ENCODE measurements around the gene HSPBP1. TPM values are rescaled to one million over a fixed set of nuclear protein-coding genes. Genes with fewer than 3 reads are reported as not detected.

The HSPBP1 gene
- total and polyA plus RNA-seq, 2 of the 4 experiments (the other 2 are of a cell fraction) = 21.0 to 43.2 TPM

GRCh38 chr19:55230329-55230728 is 49.6 kb downstream of the HSPBP1 start:
- H3K27me3 ChIP-seq (ENCODE audit: control insufficient read depth, insufficient read depth, low read length) = no peaks in the 10 kb centered on the region
- H3K4ac ChIP-seq (ENCODE audit: low read depth, low read length) = no peak overlapping the region
- no peak overlapping the region for H2AFZ ChIP-seq (replicated peaks; ENCODE audit: low read length, poor library complexity)
- H4K8ac ChIP-seq (ENCODE audit: low read depth in 2 of 2, low read length in 2 of 2) = no peak overlapping the region
- peaks cover 21% of the 10 kb centered on the region for H4K20me1 ChIP-seq (ENCODE audit: insufficient read depth, low read length)
- no peak overlapping the region for H2AK5ac ChIP-seq (ENCODE audit: low read depth, low read length)
- BruUV-seq (replicated peaks) = no TSS peak
- no peak overlapping the region for H3K23ac ChIP-seq (ENCODE audit: low read depth, low read length)
- H3K4me2 ChIP-seq (ENCODE audit: low read depth, low read length) = no peak overlapping the region
- H3K36me3 ChIP-seq (ENCODE audit: control insufficient read depth, insufficient read depth, low read length) = peaks cover 53% of the 10 kb centered on the region
- H3K4me1 ChIP-seq (ENCODE audit: control insufficient read depth, insufficient read depth, low read length) = no peaks in the 10 kb centered on the region
- no peak for TF ChIP-seq NFE2L2 (IDR thresholded peaks at IDR 0.05; ENCODE audit: low read depth, low read length)
- TF ChIP-seq ELK1 (IDR thresholded peaks at IDR 0.05; ENCODE audit: borderline replicate concordance, low read depth, low read length) = no peak
- TF ChIP-seq MAZ (IDR thresholded peaks at IDR 0.05; ENCODE audit: borderline replicate concordance, low read depth, low read length) = no peak
- TF ChIP-seq POLR2A (IDR thresholded peaks at IDR 0.05; ENCODE audit: low read depth, low read length) = no peak
- no peak for TF ChIP-seq RCOR1 (IDR thresholded peaks at IDR 0.05; ENCODE audit: insufficient replicate concordance, low read length)
- TF ChIP-seq CTCF (conservative IDR thresholded peaks at IDR 0.05; ENCODE audit: low read depth, low read length) = no peak
- no peak for TF ChIP-seq RAD21 (IDR thresholded peaks at IDR 0.05; ENCODE audit: low read length)
- no peak for TF ChIP-seq RFX5 (IDR thresholded peaks at IDR 0.05; ENCODE audit: low read depth, low read length)
- CTCF ChIA-PET = no interaction called here
- no peak overlapping the region for H2BK120ac ChIP-seq (ENCODE audit: low read depth, low read length)
- H3K79me1 ChIP-seq (ENCODE audit: low read depth in 1 of 2, low read length in 2 of 2) = peaks cover 6 to 16% of the 10 kb centered on the region in 2 experiments; a peak in 3 of 4 replicates
- dilution Hi-C loops (cut with HindIII; ENCODE audit: low sequenced_read_pairs, unreplicated experiment) = no loop called here
- no peak overlapping the region for H3K4me3 ChIP-seq (ENCODE audit: insufficient read depth, low read depth, low read length)
- H3K27ac ChIP-seq (ENCODE audit: insufficient read depth, low read length) = no peak overlapping the region
- H3K9me1 ChIP-seq (ENCODE audit: insufficient read depth, low read length) = 0 out of 2 replicates have a peak, but pooled peaks cover 6% of the 10 kb centered on the region
- no peak overlapping the region for H2BK15ac ChIP-seq (ENCODE audit: low read depth, low read length)
- H3K56ac ChIP-seq (ENCODE audit: extremely low read depth, insufficient read depth, low read length) = no peak overlapping the region
- no peak overlapping the region for H2BK5ac ChIP-seq (ENCODE audit: low read depth, low read length, poor library complexity, severe bottlenecking)
- H3K18ac ChIP-seq (ENCODE audit: low read depth, low read length) = no peak overlapping the region
- no peak for ATAC-seq (ENCODE audit: low read depth)
- intact Hi-C loops (cut with micrococcal nuclease) = no loop called here
- POLR2A ChIA-PET (ENCODE audit: unreplicated experiment) = no interaction called here
- H2BK20ac ChIP-seq (ENCODE audit: low read depth, low read length) = no peak overlapping the region
- WGBS, 2 experiments (ENCODE audit: extremely low coverage in 2 of 2, insufficient read length in 1 of 2) = no CpG with 5 or more reads among the region's 13 CpGs
- H4K5ac ChIP-seq (ENCODE audit: low read depth, low read length) = no peak overlapping the region
- H3K14ac ChIP-seq (replicated peaks; ENCODE audit: low read depth, low read length) = no peak overlapping the region
- H2AK9ac ChIP-seq (replicated peaks; ENCODE audit: low read depth, low read length, poor library complexity) = no peak overlapping the region
- DNase-seq = no peak
- no peak overlapping the region for H3K9ac ChIP-seq (ENCODE audit: low read depth, low read length)
- H3K9me3 ChIP-seq (ENCODE audit: control insufficient read depth, insufficient read depth, low read length) = no peaks in the 10 kb centered on the region
- no peak overlapping the region for H4K91ac ChIP-seq (ENCODE audit: insufficient read depth, low read depth, low read length)
- in situ Hi-C loops (cut with MboI; ENCODE audit: low sequenced_read_pairs) = no loop called here
